Stimulated activated CD4-positive, alpha-beta T cell treated with anti-CD3 and anti-CD28 coated beads, TNF-alpha, amount 100 ng/mL, for 48 hours (primary cell): ENCODE results near the gene ADH1C.
"Not testable (repeated sequence)": the region's sequence is repeated elsewhere in the genome, so short reads cannot be mapped to it uniquely, and the experiment has no call there.

Experiments used
- DNase-seq, 3 donors: peaks; one replicate each; pipeline ENCODE4 v3.0.0-alpha.2; 2020; ENCODE audit warnings: low read depth in 3 of 3

The ADH1C gene

DNA sequence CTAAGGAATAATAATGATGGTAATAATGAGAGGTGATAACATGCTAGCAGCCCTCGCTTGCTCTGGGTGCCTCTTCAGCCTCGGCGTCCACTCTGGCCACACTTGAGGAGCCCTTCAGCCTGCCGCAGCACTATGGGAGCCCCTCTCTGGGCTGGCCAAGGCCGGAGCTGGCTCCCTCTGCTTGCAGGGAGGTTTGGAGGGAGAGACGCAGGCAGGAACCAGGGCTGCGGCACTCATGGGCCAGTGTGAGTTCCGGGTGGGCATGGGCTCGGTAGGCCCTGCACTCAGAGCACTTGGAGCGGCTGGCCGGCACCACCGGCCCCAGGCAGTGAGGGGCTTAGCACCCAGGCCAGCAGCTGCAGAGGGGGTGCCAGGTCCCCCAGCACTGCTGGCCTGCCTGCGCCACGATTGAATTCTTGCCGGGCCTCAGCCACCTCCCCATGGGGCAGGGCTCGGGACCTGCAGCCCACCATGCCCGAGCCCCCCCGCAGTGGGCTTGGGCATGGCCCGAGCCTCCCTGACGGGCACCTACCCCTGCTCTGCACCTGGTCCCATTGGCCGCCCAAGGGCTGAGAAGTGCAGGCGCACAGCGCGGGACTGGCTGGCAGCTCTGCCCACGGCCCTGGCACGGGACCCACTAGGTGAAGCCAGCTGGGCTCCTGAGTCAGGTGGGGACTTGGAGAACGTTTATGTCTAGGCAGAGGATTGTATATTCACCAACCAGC is 7.1 kb upstream of the ADH1C start:
- no peak for DNase-seq

DNA sequence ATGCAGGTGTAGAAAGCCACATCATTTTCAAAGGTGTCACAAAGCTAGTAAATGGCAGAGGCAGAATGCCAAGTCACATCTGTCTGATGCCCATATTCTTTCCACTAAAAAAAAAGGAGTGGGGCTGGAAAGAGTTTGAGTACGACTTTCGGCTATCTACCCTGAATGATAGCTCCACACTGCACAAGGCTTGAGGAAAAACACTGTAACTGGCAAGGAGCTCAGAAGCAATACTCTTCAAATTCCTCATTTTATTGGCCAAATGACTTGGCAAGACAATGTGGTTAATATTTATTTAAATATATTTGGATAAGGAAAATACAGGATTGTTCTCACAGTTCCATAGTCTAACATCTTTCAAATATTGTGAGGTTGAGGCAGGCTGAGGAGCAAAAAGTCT is 5.4 kb upstream of the ADH1C start:
- DNase-seq: no peak

DNA sequence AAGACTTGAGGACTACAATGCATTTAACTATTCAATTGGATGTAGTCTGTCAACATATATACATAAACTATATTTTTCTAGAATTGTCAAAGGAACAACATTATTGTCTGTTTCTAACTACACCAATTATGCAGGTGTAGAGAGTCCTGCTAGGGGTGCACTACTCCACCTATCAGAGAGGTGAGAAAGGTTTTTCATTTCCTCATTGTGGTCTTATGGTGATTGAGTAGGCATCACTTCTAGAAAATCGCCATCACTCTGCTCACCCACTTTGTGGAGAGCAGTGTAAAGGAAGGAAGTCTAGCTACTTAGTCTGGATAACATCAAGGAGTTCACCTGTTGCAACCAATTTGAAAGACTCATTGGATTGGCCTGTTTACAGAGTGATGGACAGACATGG is 4.4 kb upstream of the ADH1C start:
- no peak for DNase-seq

DNA sequence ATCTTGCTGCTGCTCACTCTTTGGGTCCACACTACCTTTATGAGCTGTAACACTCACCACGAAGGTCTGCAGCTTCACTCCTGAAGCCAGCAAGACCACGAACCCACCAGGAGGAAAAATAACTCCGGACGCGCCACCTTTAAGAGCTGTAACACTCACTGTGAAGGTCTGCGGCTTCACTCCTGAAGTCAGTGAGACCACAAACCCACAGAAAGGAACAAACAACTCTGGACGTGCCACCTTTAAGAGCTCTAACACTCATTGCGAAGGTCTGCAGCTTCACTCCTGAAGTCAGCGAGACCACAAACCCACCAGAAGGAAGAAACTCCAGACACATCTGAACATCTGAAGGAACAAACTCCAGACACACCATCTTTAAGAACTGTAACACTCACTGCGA is 3.6 kb upstream of the ADH1C start:
- not testable (repeated sequence) for DNase-seq

DNA sequence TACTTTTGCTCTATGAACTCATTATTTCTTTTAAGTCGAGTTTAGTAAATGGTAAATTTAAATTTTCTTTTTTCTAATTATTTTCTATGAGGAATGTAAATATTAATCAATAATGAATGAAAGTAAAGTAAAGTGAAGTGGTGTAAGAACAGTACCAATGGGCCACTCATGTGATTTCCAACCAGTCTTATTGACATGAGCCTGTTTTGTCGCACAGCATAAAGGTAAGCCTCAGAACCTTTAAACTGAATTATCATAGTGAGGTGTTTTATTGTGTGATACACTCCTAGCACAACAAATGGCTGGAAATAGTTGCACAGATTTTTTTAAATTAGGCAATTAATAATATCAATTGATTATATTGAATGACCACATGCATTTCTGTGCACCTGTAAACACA is 1.1 kb downstream of the ADH1C start:
- no peak for DNase-seq

DNA sequence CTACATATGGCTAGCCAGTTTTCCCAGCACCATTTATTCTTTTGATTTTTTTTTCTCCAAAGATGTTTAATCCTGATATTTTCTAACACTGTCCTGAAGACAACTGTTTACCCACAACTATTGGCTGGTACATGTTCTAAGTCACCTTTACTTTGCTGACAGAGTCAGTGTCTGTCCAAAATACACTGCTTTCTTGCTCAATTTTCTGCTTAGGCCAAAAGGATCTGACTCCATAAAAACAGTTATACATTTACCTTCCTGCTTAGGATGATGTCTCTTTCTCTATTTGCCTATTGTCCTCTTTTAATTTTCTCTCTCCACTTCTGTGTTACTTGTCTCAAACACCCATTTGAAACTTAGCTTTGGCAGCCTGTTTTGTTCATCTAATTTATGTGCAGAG is 3.2 kb downstream of the ADH1C start:
- no peak for DNase-seq

DNA sequence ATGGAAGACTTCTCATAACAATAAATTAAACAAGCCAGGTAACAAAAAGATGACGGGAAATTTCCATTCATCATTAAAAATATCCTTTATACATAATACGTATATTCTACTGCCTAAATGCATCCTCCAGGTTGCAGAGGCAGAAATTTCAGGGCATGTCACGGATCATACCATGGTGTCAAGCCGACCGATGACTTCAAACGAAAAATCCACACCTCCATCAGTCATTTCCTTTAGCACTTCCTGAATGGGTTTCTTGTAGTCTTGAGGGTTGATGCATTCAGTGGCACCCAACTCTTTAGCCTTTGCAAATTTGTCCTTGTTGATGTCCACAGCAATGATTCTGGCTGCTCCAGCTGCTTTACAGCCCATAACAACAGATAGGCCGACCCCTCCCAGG is 9.9 kb downstream of the ADH1C start:
- not testable (repeated sequence) for DNase-seq

DNA sequence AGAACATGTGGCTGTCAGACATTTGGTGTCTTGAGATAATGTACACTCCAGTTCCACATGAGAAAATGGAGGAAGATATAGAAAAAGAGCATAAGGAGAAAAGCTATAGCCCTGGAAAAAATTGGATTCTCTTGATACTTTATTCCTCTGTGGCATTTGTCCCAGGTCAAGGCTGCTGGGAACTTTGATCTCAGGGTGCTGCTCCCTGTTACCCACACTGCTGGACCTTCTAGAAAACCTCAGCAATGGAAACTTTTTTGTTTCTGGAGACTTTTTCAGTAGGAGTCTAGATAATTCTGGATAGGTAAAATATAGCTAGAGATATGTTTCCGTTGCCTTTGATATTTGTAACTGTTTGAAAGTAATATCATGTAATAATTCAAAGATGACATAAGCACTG is 11.1 kb downstream of the ADH1C start:
- DNase-seq: no peak

DNA sequence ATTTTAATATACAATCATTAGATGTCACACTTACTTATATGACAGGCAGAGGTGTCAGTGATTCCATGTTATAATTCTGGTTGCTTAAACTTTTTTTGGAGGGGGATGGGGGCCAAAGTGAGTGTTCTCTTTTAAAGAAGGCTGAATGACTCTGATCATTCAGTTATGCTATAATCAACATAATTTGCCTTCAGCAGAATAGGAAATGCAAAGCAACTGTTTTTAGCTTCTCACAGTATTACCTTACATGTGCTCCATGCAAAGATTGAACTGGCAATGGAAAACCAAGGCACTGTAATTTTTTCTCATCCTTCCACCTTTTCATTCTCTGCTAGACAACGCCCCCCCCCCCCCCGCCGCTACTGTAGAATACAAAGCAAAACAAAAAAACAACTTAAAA is 13.4 kb downstream of the ADH1C start:
- DNase-seq: no peak

DNA sequence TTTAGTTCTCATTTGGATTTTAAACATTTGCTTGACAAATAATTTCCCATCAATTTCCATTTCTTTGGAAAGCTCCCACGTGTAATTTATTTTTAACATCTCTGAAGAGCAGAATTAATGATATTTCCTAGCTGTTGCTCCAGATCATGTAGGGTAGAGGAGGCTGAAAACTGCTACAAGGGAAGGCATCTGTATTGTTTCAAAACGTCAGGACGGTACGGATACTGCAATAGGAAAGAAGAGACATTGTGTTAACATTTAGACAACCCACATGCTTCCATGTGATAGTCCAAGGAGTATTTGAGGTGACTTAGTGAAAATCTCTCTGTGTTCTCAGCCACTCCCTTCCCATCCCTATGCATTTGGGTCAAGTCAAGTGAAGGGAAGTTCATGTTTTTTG is 16.0 kb downstream of the ADH1C start:
- DNase-seq: no peak

DNA sequence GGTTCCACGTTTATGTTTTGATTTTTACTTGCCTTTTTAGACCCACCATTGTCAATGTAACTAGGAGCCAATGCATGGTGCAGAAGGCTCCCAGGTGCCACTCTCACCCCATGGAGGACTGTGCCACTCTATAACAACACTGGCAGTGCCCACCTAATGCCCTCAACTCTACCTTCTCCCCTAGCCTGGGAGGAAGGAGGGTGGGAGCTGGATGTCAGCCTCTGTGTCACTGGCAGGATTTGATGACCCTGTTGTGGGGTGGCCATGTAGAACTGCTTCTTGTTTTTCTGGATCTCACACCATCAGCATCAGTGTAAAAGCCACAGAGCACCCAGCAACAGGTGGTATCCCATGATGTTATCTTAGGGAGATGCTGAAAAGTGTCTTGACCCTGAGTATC is 17.7 kb downstream of the ADH1C start:
- no peak for DNase-seq

DNA sequence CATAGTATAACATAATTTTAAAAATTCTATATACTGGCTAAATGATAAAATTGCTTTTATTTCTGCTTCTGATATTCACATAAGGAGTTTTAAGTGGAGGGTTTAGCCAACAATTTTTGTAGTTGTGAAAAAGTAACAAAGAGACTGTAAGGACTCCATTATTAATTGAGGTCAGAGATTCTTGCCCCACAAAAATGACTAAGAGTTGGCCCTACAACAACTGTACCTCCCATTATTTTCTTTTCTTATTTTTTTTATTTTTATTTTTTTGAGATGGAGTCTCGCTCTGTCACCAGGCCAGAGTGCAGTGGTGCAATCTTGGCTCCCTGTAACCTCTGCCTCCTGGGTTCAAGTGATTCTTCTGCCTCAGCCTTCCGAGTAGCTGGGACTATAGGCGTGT is 21.9 kb downstream of the ADH1C start:
- no peak for DNase-seq

DNA sequence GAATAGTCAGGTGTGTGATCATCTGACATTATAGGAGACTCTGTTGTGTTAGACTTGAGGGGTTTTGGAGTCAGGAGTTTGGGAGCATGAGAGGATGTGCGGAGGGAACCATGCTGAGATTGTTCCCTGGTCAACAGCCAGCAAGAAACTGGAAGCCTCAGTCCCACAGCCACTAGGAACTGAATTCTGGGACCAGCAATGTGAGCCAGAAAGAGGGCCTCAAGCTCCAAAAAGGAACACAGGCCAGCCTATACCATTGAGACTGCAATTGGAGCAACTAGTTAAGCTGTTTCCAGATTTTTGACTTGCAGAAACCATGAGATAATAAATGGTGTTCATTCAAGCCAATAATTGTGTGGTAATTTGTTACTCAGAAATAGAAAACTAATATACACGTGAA is 22.7 kb downstream of the ADH1C start:
- DNase-seq: no peak

DNA sequence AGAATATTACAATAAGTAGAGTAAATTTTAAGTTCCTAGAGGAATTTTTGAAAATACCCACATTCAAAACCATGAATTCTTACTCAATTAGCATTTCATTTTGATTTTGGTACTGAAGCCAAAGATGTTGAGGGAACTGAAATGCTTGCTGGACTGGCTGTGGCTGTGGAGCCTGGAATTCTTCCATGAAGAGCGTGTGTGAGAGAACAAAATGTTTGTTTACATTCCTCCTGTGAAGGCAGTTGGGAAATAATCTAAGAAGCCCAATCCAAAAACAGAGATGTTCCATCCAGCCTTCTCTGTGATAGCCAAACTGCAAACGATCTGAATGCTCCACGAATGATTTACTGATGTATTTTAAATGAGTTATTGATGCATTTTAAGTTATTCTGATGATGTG is 27.6 kb downstream of the ADH1C start:
- DNase-seq: no peak

DNA sequence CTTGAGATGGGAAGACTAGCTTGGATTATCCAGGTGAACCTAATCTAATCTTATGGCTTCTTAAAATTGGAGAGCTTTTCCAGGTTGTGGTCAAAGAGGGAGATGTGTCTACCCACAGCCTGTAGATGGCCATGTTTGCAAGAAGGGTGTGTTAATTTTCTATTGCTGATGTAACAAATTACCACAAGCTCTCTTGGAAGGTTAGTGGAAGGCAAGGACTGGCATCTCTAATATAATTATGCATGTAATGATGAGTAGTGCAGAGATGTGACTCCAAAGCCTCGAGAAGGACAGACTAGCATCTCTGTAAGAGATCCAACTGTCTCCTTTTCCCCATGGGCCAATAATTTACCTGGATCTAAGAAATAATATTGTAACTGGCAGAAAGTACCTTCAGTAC is 28.2 kb downstream of the ADH1C start:
- DNase-seq: no peak

DNA sequence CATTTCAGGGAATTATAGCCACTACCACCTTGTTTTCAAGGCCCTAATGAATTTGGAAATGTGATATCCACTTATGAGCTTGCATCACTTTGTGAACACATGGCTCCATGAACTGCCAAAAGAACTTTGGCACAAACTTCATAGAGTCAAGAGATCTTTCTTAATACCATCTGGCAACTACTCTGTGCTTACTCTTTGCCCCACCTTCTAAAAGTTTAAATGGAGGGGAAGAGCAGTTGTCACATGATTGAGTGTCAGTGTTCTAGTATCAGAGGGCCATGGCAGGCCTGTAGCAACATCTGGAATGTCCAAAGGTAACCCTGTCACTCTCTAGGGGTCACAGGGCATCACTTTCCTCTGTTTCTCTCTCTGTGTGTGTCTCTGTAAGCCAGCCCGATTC is 28.8 kb downstream of the ADH1C start:
- no peak for DNase-seq

DNA sequence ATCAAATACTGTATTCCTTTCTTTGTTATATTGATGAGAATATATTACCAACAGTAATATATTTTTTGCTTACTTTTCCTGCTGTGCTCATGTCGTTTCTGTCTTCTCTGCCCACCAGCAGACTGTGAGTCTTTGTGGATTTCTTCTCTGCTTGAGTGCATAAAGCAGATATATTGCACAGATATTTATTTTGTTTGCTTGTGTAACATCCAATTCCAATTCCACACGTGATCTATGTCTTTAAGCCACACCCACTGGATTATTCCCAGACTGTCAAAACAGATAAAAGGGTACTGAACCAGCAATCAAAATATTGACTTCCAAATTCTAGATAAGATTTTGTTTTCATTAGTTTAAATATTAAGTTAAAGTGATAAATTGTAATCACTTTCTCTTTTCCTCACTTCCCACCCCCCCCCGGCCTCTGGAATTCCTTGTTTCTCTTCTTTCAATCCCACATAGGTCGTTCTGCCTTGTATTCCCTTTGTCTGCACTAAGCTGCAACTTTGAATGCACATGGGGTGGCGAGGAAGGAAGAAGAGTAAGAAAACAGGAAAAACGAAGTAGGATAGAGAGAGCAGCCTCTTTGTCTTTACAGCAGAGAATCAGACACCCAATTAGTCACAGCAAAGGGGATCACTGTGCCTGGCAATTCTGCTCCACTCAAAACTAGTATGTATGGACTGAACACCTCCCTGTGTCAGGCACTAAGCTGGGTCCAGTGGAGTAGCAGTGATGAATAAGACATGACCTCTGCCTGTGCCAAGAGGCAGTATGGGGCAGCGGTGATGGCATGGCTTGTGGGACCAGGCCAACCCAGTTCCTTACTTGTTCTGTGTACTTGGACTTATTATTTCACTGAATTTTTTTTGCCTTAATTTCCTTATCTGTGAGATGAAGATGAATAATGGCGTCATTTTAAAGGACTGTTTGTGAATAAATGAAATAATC is 31.0 kb downstream of the ADH1C start, which contains the start of gene ADH1B:
TSS of gene ADH1B (minus strand) at position 161 of the 951 bp plus-strand sequence. CDS start at position 91, 70 bp downstream.
- no peak for DNase-seq

DNA sequence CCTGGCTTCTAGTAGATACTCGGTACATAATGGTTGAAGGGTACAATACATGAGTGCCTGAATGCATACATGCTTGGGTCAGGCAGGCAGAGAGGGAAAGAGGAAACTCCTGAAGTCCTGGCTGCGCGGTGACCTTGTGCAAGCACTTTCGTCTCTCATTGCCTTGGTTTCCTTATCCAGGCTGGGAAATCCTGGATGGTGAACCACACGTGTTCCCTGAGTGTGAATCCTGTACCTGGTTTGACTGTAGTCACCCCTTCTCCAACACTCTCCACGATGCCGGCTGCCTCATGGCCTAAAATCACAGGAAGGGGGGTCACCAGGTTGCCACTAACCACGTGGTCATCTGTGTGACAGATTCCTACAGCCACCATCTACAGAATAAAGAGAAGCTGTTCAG is 34.7 kb downstream of the ADH1C start:
- DNase-seq: not testable (repeated sequence)

DNA sequence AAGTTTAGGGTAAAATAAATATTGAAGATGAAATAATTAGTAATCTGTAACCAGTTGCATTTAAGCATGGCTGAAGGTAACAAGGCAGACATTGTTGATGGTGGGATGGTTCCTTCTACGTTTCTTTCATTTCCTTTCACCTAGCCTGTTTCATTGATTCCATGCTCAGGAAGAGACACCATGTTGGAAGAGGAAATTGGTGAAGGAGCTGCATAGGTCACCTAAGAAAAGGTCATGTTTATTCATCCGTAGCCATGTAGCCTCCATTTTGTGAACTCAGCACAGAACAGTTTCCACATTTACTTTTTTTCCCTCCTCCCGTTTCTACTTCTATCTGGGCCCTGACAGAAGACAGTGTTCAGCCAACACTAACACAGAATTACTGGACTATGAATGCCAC is 35.2 kb downstream of the ADH1C start:
- DNase-seq: no peak

DNA sequence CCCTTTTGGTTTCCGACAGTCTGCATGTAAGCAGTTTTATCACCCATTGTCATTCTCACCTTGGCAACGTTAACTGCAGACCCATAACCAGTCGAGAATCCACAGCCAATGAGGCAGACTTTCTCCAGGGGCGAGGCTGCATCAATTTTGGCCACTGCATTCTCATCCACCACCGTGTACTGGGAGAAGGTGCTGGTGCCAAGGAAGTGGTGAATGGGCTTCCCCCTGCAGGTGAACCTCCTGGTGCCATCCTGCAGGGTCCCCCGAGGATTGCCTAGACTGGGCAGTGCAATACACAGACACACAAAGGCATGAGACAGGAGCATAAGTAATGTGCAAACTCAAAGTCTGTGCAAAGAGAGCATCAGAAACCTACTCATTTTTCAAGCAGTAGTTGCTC is 36.7 kb downstream of the ADH1C start:
- DNase-seq: no peak

DNA sequence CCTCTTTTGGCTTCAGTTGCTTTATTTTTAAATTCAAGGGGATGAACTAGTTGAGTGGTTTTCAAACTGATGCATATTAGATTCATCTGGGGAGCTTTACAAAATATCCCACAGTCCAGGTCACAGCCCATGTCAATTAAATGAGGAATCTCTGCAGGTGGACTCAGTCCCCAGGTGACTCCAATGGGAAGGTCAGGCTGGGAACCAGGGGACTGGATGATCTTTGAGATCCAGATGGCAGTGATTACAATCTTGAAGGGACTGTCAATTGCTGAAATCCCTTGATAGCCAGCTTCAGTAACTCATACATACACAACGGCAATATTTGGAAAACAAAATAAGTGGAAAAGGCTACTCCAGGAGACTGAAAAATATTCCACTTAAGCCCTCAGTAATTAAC is 38.3 kb downstream of the ADH1C start:
- no peak for DNase-seq

DNA sequence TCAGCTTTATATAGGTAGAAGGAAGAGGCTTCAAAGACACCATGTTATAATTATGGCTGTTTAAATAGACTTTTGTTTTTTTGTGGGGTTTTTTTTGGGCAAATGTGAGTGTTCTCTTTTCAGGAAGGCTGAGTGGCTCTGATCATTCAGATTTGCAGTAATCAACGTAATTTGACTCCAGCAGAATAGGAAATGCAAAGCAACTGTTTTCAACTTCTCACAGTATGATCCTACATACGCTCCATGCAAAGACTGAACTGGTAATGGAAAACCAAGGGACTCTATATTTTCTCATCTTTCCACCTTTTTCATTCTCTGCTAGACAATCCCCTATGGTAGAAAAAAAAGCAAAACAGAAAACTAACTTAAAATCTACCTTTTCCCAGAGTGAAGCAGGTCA is 42.2 kb downstream of the ADH1C start:
- DNase-seq: no peak
